ENCODE results near the gene WDR91. TPM values are rescaled to one million over a fixed set of nuclear protein-coding genes. Genes with fewer than 3 reads are reported as not detected.

The WDR91 gene
- total and polyA plus RNA-seq, 8 donors: 22.9 to 67.6 (median 49.5) TPM

DNA sequence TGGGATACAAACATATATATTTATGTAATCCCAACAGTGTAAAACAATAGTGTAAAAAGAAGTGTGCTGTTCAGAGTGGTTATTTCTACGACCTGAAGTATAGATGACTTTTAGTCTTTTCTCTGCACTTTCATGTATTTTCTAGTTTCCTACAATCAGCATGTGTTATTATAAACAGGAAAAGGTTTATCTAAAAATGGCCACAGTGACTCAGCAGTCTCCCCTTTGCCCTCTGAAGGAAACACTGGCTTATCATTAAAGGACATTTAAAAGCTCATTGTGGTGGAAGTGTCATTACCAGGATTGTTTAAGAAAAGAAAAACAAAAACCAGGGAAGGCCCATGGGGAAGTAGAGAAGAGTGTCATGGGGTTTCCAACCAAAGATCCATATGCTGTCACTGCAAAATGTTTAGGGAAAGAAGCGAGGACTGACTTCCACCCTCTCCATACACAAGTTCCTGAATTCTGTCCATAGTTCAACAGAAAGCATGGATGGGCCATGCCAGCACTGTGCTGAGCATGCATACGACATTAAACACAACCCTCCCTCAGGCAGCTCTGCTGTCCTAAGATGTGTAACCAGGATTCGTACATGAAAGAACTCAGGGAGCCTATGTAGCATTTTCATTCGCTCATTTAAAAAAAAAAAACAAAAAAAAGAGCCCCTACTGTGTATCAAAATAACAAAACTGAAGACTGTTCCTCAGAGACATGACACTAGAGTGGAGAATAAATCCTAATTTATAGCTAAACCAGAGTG is 51.0 kb downstream of the WDR91 start:
- intact Hi-C loops (cut with DNase I): loop anchor here in 1 of 2 donors (10.0 kb wide), 1 partner anchor 165 kb away; no protein-coding TSS in a partner anchor
- peaks cover 0 to 15% of the 10 kb centered on the region in 2 donors for H3K9me3 ChIP-seq
- ATAC-seq: peak; percentile 41
- H3K4me1 ChIP-seq: peaks cover 23 to 62% of the 10 kb centered on the region in 2 donors
- peaks cover 0 to 22% of the 10 kb centered on the region in 2 donors for H3K36me3 ChIP-seq
- no peaks in the 10 kb centered on the region for H3K27me3 ChIP-seq
- no peak overlapping the region for H3K4me3 ChIP-seq
- TF ChIP-seq, protein P1, sequence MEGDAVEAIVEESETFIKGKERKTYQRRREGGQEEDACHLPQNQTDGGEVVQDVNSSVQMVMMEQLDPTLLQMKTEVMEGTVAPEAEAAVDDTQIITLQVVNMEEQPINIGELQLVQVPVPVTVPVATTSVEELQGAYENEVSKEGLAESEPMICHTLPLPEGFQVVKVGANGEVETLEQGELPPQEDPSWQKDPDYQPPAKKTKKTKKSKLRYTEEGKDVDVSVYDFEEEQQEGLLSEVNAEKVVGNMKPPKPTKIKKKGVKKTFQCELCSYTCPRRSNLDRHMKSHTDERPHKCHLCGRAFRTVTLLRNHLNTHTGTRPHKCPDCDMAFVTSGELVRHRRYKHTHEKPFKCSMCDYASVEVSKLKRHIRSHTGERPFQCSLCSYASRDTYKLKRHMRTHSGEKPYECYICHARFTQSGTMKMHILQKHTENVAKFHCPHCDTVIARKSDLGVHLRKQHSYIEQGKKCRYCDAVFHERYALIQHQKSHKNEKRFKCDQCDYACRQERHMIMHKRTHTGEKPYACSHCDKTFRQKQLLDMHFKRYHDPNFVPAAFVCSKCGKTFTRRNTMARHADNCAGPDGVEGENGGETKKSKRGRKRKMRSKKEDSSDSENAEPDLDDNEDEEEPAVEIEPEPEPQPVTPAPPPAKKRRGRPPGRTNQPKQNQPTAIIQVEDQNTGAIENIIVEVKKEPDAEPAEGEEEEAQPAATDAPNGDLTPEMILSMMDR (IDR thresholded peaks at IDR 0.05): no peak
- peak overlapping the region; percentile 69 to 87 for H3K27ac ChIP-seq
- DNase-seq: no peak

DNA sequence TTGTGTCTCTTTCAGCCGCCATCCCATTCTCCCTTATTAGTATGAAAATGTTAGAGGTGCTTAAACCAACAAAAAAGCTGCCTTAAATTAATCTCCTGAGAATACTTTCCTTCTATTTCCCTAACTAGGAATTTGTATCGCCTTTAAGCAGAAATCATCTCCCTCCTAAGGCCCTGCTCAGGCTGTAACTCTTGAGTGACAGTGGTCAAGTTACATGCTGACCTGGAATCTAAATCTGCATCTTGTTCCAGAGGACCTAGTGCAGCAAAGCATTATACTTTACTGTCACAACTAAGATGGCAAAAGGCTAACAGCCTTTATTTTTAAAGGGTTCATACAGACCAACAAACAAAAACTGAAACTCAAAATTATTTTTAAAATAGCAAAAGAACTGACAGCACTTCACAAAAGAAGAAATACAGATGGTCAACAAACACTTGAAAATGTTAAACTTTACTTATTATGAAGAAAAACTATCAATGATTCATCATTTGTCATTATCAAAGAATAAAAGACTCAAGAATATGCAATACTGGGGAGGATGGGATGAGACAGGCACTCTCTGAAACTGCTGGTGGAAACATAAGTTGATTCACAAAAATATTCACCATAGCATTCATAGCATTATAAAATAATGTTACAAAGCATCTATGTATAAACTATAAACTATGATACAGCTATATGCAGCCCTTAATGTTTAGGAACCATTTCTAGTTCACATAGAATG is 51.8 kb downstream of the WDR91 start:
- H3K4me1 ChIP-seq: peaks cover 23 to 55% of the 10 kb centered on the region in 2 donors

DNA sequence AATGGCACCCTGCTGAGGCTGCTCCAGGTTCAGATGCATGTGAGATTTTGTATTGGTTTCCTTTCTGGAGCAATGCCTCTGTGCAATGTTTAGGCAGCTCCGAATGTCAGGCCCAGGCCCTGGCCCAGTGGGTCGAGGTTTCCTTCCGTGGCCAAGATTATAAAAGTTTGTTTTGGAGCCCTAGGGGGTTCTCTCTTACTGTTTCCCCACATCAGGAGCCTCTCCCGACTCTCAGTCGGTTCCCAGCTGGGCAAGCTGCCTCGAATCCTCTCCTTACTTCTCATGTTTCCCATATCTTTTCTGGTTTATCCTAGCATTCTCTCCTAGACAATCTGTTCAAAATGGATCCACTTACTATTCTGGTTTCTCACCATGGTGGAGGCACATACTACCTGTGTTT is 52.5 kb downstream of the WDR91 start:
- DNase-seq (no peak), ATAC-seq (no peak)
- H3K36me3 ChIP-seq: peaks cover 0 to 8% of the 10 kb centered on the region in 2 donors
- H3K27ac ChIP-seq: peak overlapping the region; percentile 69 to 87
- TF ChIP-seq, protein P1 (IDR thresholded peaks at IDR 0.05): no peak
- peaks cover 23 to 48% of the 10 kb centered on the region in 2 donors for H3K4me1 ChIP-seq
- H3K9me3 ChIP-seq: peaks cover 0 to 15% of the 10 kb centered on the region in 2 donors
- no peaks in the 10 kb centered on the region for H3K27me3 ChIP-seq
- intact Hi-C loops (cut with DNase I): no loop called here
- H3K4me3 ChIP-seq: no peak overlapping the region

More for the DNA sequence above, 51.8 kb downstream of the WDR91 start:
- peak overlapping the region; percentile 69 to 87 for H3K27ac ChIP-seq
- no peaks in the 10 kb centered on the region for H3K27me3 ChIP-seq
- no peak overlapping the region for H3K4me3 ChIP-seq
- ATAC-seq: no peak
- peaks cover 0 to 14% of the 10 kb centered on the region in 2 donors for H3K36me3 ChIP-seq
- H3K9me3 ChIP-seq: peaks cover 0 to 15% of the 10 kb centered on the region in 2 donors
- intact Hi-C loops (cut with DNase I): loop anchor here in 1 of 2 donors (10.0 kb wide), 1 partner anchor 165 kb away; no protein-coding TSS in a partner anchor
- DNase-seq: no peak
- TF ChIP-seq, protein P1 (IDR thresholded peaks at IDR 0.05): no peak

DNA sequence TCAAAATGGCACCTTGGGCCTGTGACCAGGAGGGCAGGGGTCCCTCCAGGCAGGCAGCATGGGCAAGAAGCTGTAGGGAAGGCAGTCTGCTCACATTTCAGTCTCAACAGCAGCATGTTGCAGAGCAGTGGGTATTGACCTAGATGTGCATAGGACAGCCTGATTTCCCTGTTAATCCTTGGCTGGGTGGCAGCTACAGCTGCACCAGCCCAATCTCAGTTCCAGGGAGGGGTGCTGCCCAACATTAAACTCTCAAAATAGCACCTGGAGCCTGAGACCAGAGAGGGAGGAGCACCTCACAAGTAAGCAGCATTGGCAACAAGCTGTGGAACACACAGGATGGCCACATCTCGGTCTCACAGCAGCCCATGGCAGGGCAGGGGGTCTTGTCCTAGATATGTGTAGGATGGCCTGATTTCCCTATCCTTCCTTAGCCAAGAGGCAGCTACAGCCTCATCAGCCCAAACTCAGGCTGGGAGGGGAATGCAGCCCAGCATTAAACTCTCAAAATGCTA is 53.1 kb downstream of the WDR91 start:
- TF ChIP-seq, protein P1 (IDR thresholded peaks at IDR 0.05): no peak
- intact Hi-C loops (cut with DNase I): no loop called here
- no peak overlapping the region for H3K4me3 ChIP-seq
- no peaks in the 10 kb centered on the region for H3K27me3 ChIP-seq
- peaks cover 23 to 43% of the 10 kb centered on the region in 2 donors for H3K4me1 ChIP-seq
- ATAC-seq (no peak), DNase-seq (no peak)
- H3K36me3 ChIP-seq: peaks cover 0 to 1% of the 10 kb centered on the region in 2 donors
- H3K27ac ChIP-seq: peak overlapping the region in 1 of 2 donors; percentile 87
- H3K9me3 ChIP-seq: peaks cover 0 to 15% of the 10 kb centered on the region in 2 donors
